Loucy (cell line): ENCODE data around the gene RSU1.

Experiments used
- EZH2phosphoT487 ChIP-seq: fragments of 200-600 bp; IDR thresholded peaks from 2 replicates; pipeline ENCODE4 v1.6.1; 2018; ENCODE audit warnings: antibody characterized with exemption, mild to moderate bottlenecking, moderate library complexity, borderline replicate concordance
- TF ChIP-seq, protein P1 (sequence below): fragments of 200-600 bp; sonication (generic); conservative IDR thresholded peaks from 2 replicates; pipeline ENCODE4 v1.5.1; 2014; ENCODE audit warnings: mild to moderate bottlenecking, antibody characterized with exemption, low read length

DNA sequence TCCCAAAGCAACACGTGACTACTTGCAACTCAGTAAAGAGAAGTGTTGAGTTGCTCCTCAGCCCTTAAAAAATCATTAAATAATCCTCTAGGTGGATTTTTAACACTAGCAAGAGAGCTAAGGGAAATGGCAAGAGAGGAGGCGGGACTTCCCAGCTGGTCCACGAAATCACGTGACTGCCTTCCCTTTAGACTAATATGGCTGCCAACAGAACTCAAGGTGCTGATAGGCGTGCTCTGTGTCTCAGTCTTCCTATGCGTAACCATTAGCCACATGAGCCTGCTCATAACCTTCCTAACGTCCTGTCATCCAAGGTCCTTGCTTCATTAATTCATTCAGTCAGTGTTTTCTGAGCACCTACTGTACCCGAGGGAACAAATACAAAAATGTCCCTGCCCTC, 66.0 kb downstream of the RSU1 start:
- TF ChIP-seq, protein P1, sequence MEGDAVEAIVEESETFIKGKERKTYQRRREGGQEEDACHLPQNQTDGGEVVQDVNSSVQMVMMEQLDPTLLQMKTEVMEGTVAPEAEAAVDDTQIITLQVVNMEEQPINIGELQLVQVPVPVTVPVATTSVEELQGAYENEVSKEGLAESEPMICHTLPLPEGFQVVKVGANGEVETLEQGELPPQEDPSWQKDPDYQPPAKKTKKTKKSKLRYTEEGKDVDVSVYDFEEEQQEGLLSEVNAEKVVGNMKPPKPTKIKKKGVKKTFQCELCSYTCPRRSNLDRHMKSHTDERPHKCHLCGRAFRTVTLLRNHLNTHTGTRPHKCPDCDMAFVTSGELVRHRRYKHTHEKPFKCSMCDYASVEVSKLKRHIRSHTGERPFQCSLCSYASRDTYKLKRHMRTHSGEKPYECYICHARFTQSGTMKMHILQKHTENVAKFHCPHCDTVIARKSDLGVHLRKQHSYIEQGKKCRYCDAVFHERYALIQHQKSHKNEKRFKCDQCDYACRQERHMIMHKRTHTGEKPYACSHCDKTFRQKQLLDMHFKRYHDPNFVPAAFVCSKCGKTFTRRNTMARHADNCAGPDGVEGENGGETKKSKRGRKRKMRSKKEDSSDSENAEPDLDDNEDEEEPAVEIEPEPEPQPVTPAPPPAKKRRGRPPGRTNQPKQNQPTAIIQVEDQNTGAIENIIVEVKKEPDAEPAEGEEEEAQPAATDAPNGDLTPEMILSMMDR = no peak
- no peak for TF ChIP-seq EZH2phosphoT487
